Activated CD8-positive, alpha-beta T cell treated with anti-CD3 and anti-CD28 coated beads for 36 hours (primary cell): ENCODE measurements around the gene PIK3R2. TPM values are rescaled to one million over a fixed set of nuclear protein-coding genes. Genes with fewer than 3 reads are reported as not detected.

Experiments used
- ATAC-seq: fragments of 200-7000 bp; cut with Tn5 transposase; one replicate; pipeline ENCODE4 v1.10.0; 2021; ENCODE audit warnings: mild to moderate bottlenecking, moderate library complexity
- CTCF ChIA-PET: fragments of 350-600 bp; sonication (Branson Sonifier 250); formaldehyde crosslinking; loops from one replicate; lab custom pipeline; 2021; ENCODE audit warnings: antibody characterized with exemption; lab: Charles Lee
- POLR2A ChIA-PET: fragments of 350-600 bp; sonication (Branson Sonifier 250); formaldehyde crosslinking; loops from one replicate; lab custom pipeline; 2021; ENCODE audit warnings: antibody characterized with exemption; lab: Charles Lee
- DNase-seq: peaks from one replicate; pipeline ENCODE4 v3.0.0-alpha.2; 2020
- H3K27ac Mint-ChIP-seq: one replicate; pipeline ENCODE4 v1.8.0; 2021; ENCODE audit warnings: mild to moderate bottlenecking, mixed read lengths
- H3K27me3 Mint-ChIP-seq: one replicate; pipeline ENCODE4 v1.8.0; 2021; ENCODE audit warnings: mixed read lengths
- H3K36me3 Mint-ChIP-seq: one replicate; pipeline ENCODE4 v1.8.0; 2021; ENCODE audit warnings: low read depth, mixed read lengths
- H3K4me1 Mint-ChIP-seq: one replicate; pipeline ENCODE4 v1.8.0; 2021; ENCODE audit warnings: low read depth, mixed read lengths
- H3K4me3 Mint-ChIP-seq: one replicate; pipeline ENCODE4 v1.8.0; 2021; ENCODE audit warnings: mild to moderate bottlenecking, moderate library complexity, mixed read lengths
- H3K9me3 Mint-ChIP-seq: one replicate; pipeline ENCODE4 v1.8.0; 2021; ENCODE audit warnings: mixed read lengths
- intact Hi-C: fragments of 100-400 bp; cut with micrococcal nuclease; formaldehyde crosslinking; loops from one replicate; pipeline ENCODE4 v1.10.0; 2022
- total RNA-seq, 2 experiments: library from RNA; stranded (reverse); gene quantifications; one replicate each; pipeline ENCODE4 v1.2.3, GENCODE V29; 2021
- TF ChIP-seq, protein P1 (sequence below): fragments of 200-600 bp; IDR thresholded peaks from one replicate; pipeline ENCODE4 v1.8.0; 2022; ENCODE audit warnings: antibody characterized with exemption, mild to moderate bottlenecking

The PIK3R2 gene
- total RNA-seq, 2 experiments from 2014 or later, result 15.0 to 15.8 TPM

DNA sequence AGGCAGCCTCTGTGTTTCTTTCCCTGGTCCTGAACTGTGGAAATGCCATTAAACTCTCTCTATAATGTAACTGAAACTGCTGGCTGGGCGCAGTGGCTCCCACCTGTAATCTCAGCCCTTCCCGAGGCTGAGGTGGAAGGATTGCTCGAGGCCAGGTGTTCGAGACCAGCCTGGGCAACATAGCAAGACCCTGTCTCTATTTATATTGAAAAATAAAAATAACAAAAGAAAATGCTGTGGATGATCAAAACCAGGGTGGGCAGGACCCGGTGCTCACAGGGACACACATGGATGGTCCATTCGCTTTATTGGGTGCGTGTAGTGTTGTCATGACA is 43.5 kb downstream of the PIK3R2 start:
- ChIA-PET POLR2A (interaction anchor here (0.6 kb wide), 1 partner anchor 103 kb away, joined by 3 read pairs; no protein-coding TSS in a partner anchor), CTCF (interaction anchor here (1.3 kb wide), 1 partner anchor 56 kb away, joined by 3 read pairs; no protein-coding TSS in a partner anchor)
- no peak overlapping the region for H3K4me3 Mint-ChIP-seq
- DNase-seq (no peak), ATAC-seq (no peak)
- no peaks in the 10 kb centered on the region for H3K9me3 Mint-ChIP-seq
- H3K36me3 Mint-ChIP-seq, result peaks cover 13% of the 10 kb centered on the region
- peaks cover 20% of the 10 kb centered on the region for H3K4me1 Mint-ChIP-seq
- H3K27ac Mint-ChIP-seq, result no peak overlapping the region
- intact Hi-C loops, result no loop called here
- no peaks in the 10 kb centered on the region for H3K27me3 Mint-ChIP-seq
- TF ChIP-seq, protein P1, sequence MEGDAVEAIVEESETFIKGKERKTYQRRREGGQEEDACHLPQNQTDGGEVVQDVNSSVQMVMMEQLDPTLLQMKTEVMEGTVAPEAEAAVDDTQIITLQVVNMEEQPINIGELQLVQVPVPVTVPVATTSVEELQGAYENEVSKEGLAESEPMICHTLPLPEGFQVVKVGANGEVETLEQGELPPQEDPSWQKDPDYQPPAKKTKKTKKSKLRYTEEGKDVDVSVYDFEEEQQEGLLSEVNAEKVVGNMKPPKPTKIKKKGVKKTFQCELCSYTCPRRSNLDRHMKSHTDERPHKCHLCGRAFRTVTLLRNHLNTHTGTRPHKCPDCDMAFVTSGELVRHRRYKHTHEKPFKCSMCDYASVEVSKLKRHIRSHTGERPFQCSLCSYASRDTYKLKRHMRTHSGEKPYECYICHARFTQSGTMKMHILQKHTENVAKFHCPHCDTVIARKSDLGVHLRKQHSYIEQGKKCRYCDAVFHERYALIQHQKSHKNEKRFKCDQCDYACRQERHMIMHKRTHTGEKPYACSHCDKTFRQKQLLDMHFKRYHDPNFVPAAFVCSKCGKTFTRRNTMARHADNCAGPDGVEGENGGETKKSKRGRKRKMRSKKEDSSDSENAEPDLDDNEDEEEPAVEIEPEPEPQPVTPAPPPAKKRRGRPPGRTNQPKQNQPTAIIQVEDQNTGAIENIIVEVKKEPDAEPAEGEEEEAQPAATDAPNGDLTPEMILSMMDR, result no peak

DNA sequence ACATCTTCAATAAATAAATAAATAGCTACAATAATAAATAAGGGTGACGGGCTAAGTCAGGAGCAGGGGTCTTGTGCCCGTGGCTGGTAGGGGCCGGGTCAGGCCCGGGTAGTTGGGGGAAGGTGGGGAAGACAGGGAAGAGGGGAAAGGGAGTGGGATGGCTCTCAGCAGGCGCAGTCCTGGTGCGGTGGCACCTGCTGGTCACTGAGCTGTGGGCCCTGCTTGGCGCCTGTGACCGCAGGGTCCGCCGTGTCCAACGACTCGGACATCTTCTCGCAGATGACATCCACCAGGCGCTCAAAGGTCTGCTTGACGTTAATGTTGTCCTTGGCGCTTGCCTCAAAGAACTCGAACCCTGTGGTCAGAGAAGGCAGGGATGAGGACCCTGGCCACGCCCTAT is 44.3 kb downstream of the PIK3R2 start:
- no peak overlapping the region for H3K4me3 Mint-ChIP-seq
- DNase-seq (no peak), ATAC-seq (no peak)
- peaks cover 18% of the 10 kb centered on the region for H3K4me1 Mint-ChIP-seq
- intact Hi-C loops, result no loop called here
- no peaks in the 10 kb centered on the region for H3K9me3 Mint-ChIP-seq
- CTCF ChIA-PET, result interaction anchor here (1.0 to 1.3 kb wide), 2 partner anchors 11 to 56 kb away, joined by 3 read pairs; no protein-coding TSS in a partner anchor
- no peak overlapping the region for H3K27ac Mint-ChIP-seq
- TF ChIP-seq, protein P1, result no peak
- H3K36me3 Mint-ChIP-seq, result peaks cover 19% of the 10 kb centered on the region
- no peaks in the 10 kb centered on the region for H3K27me3 Mint-ChIP-seq
- POLR2A ChIA-PET, result no interaction called here

DNA sequence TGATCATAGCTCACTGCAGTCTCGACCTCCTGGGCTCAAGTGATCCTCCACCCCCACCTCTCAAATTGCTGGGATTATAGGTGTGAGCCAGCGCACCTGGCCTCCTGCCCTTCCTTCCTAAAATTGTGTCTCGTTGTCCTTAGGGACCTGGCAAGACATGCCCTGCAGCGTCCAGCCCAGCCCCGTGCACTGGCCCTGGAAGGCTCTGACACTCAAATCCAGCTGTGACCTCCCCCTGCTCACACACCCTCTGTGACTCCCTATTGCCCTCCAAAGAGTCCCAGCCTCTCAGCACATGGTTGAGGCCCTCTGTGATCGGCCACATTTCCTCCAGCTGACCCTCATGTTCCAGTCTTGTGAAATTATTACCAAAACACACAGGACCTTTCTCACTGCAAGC is 45.0 kb downstream of the PIK3R2 start:
- H3K4me1 Mint-ChIP-seq, result peaks cover 22% of the 10 kb centered on the region
- ATAC-seq (no peak), DNase-seq (no peak)
- ChIA-PET POLR2A (no interaction called here), CTCF (interaction anchor here (1.0 kb wide), 2 partner anchors 10 to 190 kb away, joined by 3 read pairs; no protein-coding TSS in a partner anchor)
- no peak overlapping the region for H3K27ac Mint-ChIP-seq
- TF ChIP-seq, protein P1, result no peak
- intact Hi-C loops, result no loop called here
- H3K27me3 Mint-ChIP-seq, result no peaks in the 10 kb centered on the region
- no peak overlapping the region for H3K4me3 Mint-ChIP-seq
- H3K36me3 Mint-ChIP-seq, result peaks cover 22% of the 10 kb centered on the region
- H3K9me3 Mint-ChIP-seq, result no peaks in the 10 kb centered on the region

DNA sequence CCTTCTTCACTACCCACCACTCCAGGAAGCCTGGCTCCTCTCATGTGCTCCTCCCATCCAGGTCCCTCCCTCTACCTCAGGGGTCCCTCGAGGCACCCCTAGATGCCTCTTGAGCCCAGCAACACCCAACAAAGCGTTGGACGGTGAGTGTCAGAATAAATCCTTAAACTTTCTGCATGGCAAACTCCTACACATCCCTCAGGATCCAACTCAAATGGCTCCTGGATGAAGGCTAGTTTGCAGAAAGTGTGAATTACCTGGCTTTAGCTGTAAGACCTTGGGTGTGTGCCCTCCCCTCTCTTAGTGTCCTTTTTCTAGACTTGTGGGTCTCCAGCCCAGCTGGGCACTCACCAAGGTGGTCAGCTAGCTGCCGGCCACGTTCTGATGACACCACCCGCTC is 45.4 kb downstream of the PIK3R2 start:
- POLR2A ChIA-PET, result no interaction called here
- TF ChIP-seq, protein P1, result no peak
- Mint-ChIP-seq H3K27me3 (no peaks in the 10 kb centered on the region), H3K4me3 (no peak overlapping the region), H3K36me3 (peaks cover 22% of the 10 kb centered on the region), H3K27ac (no peak overlapping the region), H3K9me3 (no peaks in the 10 kb centered on the region), H3K4me1 (peaks cover 26% of the 10 kb centered on the region)
- intact Hi-C loops, result no loop called here
- DNase-seq (no peak), ATAC-seq (no peak)
- CTCF ChIA-PET, result interaction anchor here (1.0 kb wide), 2 partner anchors 10 to 190 kb away, joined by 3 read pairs; no protein-coding TSS in a partner anchor

DNA sequence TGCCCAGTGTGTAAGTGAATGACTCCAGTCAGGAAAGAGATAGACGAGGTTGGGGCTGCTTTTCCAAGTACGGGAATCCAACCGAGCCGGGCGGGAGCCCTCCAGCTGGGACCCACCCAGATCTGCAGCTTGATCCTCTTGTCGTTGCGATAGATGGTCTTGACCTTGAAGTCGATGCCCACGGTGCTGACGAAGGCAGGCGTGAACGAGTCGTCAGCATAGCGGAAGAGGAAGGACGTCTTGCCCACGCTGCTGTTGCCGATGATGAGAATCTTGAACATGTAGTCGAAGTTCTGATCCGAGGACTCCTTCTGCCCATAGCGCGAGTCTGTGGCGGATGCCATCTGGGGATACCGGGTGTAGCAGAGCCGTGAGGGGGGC is 49.4 kb downstream of the PIK3R2 start:
- intact Hi-C loops, result no loop called here
- H3K9me3 Mint-ChIP-seq, result no peaks in the 10 kb centered on the region
- ATAC-seq, result no peak
- peaks cover 21% of the 10 kb centered on the region for H3K4me1 Mint-ChIP-seq
- H3K27ac Mint-ChIP-seq, result no peak overlapping the region
- peaks cover 1% of the 10 kb centered on the region for H3K27me3 Mint-ChIP-seq
- H3K36me3 Mint-ChIP-seq, result peaks cover 22% of the 10 kb centered on the region
- peak overlapping the region; percentile 98 for H3K4me3 Mint-ChIP-seq
- CTCF ChIA-PET, result interaction anchor here (0.6 to 11.3 kb wide), 4 partner anchors 10 to 51 kb away, joined by 3 to 185 read pairs (median 4); partner anchors contain the start of gene MPV17L2
- TF ChIP-seq, protein P1, result no peak
- DNase-seq, result no peak
- POLR2A ChIA-PET, result interaction anchor here (3.2 kb wide), 1 partner anchor 78 kb away, joined by 20 read pairs; the partner anchor contains the start of gene JUND
